22Rv1 (cell line): ENCODE data around the gene EIF2S1.

Experiments used
- ZFX ChIP-seq: fragments of 450-650 bp; IDR thresholded peaks from 2 replicates; pipeline ENCODE4 v1.6.1; 2017; ENCODE audit warnings: antibody characterized with exemption, borderline replicate concordance
- TF ChIP-seq, protein P1 (sequence below): fragments of 450-650 bp; IDR thresholded peaks from 2 replicates; pipeline ENCODE4 v1.5.1; 2017; ENCODE audit warnings: mild to moderate bottlenecking

DNA sequence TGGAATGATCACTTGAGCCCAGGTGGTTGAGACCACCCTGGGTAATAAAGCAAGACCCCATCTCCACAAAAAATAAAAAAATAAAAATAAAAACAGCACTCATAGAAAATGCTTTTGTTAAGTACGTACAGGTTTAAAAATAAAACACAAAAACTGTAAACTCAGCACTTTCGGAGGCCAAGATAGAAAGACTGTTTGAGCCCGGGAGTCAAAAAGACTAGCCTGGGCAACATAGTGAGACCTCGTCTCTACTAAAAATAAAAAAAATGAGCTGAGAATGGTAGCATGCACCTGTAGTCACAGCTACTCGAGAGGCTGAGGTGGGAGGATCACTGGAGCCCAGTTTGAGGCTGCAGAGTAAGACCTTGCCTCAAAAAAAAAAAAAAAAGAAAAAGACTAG is 8.1 kb upstream of the EIF2S1 start:
- TF ChIP-seq, protein P1, sequence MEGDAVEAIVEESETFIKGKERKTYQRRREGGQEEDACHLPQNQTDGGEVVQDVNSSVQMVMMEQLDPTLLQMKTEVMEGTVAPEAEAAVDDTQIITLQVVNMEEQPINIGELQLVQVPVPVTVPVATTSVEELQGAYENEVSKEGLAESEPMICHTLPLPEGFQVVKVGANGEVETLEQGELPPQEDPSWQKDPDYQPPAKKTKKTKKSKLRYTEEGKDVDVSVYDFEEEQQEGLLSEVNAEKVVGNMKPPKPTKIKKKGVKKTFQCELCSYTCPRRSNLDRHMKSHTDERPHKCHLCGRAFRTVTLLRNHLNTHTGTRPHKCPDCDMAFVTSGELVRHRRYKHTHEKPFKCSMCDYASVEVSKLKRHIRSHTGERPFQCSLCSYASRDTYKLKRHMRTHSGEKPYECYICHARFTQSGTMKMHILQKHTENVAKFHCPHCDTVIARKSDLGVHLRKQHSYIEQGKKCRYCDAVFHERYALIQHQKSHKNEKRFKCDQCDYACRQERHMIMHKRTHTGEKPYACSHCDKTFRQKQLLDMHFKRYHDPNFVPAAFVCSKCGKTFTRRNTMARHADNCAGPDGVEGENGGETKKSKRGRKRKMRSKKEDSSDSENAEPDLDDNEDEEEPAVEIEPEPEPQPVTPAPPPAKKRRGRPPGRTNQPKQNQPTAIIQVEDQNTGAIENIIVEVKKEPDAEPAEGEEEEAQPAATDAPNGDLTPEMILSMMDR: no peak
- no peak for TF ChIP-seq ZFX
